ENCODE results near the gene FLVCR2. TPM values are rescaled to one million over a fixed set of nuclear protein-coding genes. Genes with fewer than 3 reads are reported as not detected.
A peak's percentile ranks its signal among the peaks of the same experiment; 100 is the strongest.

The FLVCR2 gene
- total RNA-seq, 2 donors from 2014 or later = 6.2 to 8.9 TPM

DNA sequence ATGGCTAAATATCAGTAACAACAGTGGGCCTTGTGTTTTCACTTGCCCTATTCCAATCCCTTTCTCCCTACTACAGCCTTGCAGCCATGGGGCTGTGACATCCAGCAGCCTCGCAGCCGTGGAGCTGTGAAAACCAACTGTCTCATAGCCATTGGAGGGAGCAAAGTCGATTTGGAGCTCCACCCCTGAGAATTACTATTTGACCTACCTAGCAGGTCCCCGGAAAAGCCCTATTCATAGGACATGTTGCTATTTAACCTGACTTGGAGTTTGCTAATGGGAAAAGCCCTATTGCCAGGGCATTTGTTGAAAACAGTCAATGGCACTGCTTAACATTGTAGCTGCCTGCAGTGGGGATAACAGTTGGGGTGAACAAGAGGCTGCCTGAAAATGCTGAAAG is 49.0 kb downstream of the FLVCR2 start:
- Histone ChIP-seq H3K27ac (ENCODE audit: low read depth, low read length) (no peak overlapping the region), H3K9ac (ENCODE audit: extremely low read depth, low read length, poor library complexity, severe bottlenecking) (no peak overlapping the region), H3K27me3 (ENCODE audit: control insufficient read depth, insufficient read depth, low read length, poor library complexity, severe bottlenecking) (no peaks in the 10 kb centered on the region), H3K4me3 (ENCODE audit: low read length) (no peak overlapping the region), H3K4me1 (ENCODE audit: control insufficient read depth, insufficient read depth, low read length) (peaks cover 2% of the 10 kb centered on the region), H3K36me3 (ENCODE audit: control insufficient read depth, insufficient read depth, low read length) (peaks cover 16% of the 10 kb centered on the region), H3K9me3 (ENCODE audit: control insufficient read depth, low read length) (no peaks in the 10 kb centered on the region)
- Mint-ChIP-seq H3K27me3 (ENCODE audit: insufficient read depth) (no peaks in the 10 kb centered on the region), H3K9me3 (no peaks in the 10 kb centered on the region), H3K4me3 (no peak overlapping the region), H3K27ac (no peak overlapping the region), H3K36me3 (ENCODE audit: low read depth) (peaks cover 7% of the 10 kb centered on the region), H3K4me1 (peaks cover 27% of the 10 kb centered on the region)
- 90 to 95% methylated on average over 4 of the region's 4 CpGs for WGBS, 2 experiments (ENCODE audit: insufficient coverage in 1 of 2, insufficient read length in 1 of 2)
- no peak for DNase-seq
- TF ChIP-seq, protein P1, sequence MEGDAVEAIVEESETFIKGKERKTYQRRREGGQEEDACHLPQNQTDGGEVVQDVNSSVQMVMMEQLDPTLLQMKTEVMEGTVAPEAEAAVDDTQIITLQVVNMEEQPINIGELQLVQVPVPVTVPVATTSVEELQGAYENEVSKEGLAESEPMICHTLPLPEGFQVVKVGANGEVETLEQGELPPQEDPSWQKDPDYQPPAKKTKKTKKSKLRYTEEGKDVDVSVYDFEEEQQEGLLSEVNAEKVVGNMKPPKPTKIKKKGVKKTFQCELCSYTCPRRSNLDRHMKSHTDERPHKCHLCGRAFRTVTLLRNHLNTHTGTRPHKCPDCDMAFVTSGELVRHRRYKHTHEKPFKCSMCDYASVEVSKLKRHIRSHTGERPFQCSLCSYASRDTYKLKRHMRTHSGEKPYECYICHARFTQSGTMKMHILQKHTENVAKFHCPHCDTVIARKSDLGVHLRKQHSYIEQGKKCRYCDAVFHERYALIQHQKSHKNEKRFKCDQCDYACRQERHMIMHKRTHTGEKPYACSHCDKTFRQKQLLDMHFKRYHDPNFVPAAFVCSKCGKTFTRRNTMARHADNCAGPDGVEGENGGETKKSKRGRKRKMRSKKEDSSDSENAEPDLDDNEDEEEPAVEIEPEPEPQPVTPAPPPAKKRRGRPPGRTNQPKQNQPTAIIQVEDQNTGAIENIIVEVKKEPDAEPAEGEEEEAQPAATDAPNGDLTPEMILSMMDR (conservative IDR thresholded peaks at IDR 0.05) = no peak

DNA sequence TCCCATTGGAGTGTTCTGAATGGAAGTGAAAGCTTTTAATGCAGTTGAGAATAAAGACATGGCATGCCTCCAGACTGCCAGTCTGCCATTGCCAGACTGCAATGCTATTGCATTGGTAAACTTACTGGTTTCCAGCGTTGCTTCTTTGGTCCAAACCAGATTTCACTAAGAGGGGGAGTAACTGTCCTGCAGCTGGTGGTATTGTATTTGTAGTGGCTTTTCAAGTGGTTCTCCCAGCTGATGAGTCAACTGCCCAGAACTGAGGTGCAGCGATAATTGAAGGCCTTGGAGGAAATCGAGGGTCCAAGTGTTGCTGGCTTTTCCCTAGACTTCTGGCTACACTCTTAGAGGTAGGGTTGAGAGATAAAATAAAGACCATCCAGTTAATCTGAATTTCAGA is 50.4 kb downstream of the FLVCR2 start:
- 90 to 95% methylated on average over 2 to 3 of the region's 3 CpGs for WGBS, 2 experiments (ENCODE audit: insufficient coverage in 1 of 2, insufficient read length in 1 of 2)
- Mint-ChIP-seq H3K27me3 (ENCODE audit: insufficient read depth) (no peaks in the 10 kb centered on the region), H3K36me3 (ENCODE audit: low read depth) (peaks cover 7% of the 10 kb centered on the region), H3K4me3 (no peak overlapping the region), H3K4me1 (peaks cover 22% of the 10 kb centered on the region), H3K27ac (no peak overlapping the region), H3K9me3 (no peaks in the 10 kb centered on the region)
- Histone ChIP-seq H3K9ac (ENCODE audit: extremely low read depth, low read length, poor library complexity, severe bottlenecking) (no peak overlapping the region), H3K36me3 (ENCODE audit: control insufficient read depth, insufficient read depth, low read length) (peaks cover 16% of the 10 kb centered on the region), H3K27me3 (ENCODE audit: control insufficient read depth, insufficient read depth, low read length, poor library complexity, severe bottlenecking) (no peaks in the 10 kb centered on the region), H3K4me1 (ENCODE audit: control insufficient read depth, insufficient read depth, low read length) (peaks cover 2% of the 10 kb centered on the region), H3K9me3 (ENCODE audit: control insufficient read depth, low read length) (no peaks in the 10 kb centered on the region), H3K27ac (ENCODE audit: low read depth, low read length) (no peak overlapping the region), H3K4me3 (ENCODE audit: low read length) (no peak overlapping the region)
- no peak for DNase-seq
- TF ChIP-seq, protein P1 (conservative IDR thresholded peaks at IDR 0.05) = no peak

DNA sequence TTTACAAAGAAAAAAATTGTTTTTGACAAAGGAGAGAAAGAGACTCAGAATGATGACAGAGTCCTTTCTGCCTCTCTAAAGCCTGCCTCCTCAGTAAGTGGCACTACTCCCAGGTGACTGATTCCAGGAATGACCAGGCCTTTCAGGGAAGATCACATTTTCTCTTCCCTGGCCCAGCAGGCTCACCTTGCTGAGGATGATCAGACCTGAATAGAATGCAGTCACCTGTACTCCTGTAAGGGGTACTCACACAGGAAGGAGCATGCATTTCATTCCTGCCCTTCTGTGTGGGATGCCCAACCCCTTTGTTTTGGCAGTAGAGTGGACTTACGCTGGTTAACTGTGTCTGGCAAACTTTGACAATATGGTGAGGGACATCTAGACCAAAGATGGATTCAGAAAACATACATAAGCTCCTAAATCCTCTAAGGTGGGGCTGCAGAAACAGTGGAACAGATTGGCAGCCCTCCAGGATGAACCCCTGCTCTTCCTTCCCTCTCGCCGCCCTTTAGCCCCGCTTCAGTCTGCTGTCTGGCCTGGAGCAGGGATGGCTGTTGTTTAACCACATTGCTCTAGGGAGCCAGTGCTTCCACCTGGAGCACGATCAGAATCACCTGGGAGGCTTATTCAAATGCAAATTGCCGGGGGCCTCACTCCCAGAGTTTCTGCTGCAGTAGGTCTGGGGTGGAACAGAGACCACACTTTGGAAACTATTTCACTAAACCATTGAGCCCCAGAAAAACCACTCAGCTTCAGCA is 52.5 kb downstream of the FLVCR2 start:
- no peaks in the 10 kb centered on the region for H3K9me3 ChIP-seq (ENCODE audit: control insufficient read depth, low read length)
- DNase-seq = peak; percentile 87
- TF ChIP-seq, protein P1 (conservative IDR thresholded peaks at IDR 0.05) = no peak
- H3K36me3 ChIP-seq (ENCODE audit: control insufficient read depth, insufficient read depth, low read length) = peaks cover 11% of the 10 kb centered on the region
- Mint-ChIP-seq H3K36me3 (ENCODE audit: low read depth) (peaks cover 14% of the 10 kb centered on the region), H3K27ac (peak overlapping the region; percentile 92), H3K4me1 (peaks cover 22% of the 10 kb centered on the region), H3K27me3 (ENCODE audit: insufficient read depth) (no peaks in the 10 kb centered on the region), H3K4me3 (peak overlapping the region; percentile 21), H3K9me3 (no peaks in the 10 kb centered on the region)
- H3K4me3 ChIP-seq (ENCODE audit: low read length) = no peak overlapping the region
- H3K27ac ChIP-seq (ENCODE audit: low read depth, low read length) = no peak overlapping the region
- no peaks in the 10 kb centered on the region for H3K27me3 ChIP-seq (ENCODE audit: control insufficient read depth, insufficient read depth, low read length, poor library complexity, severe bottlenecking)
- H3K9ac ChIP-seq (ENCODE audit: extremely low read depth, low read length, poor library complexity, severe bottlenecking) = no peak overlapping the region
- WGBS, 2 experiments (ENCODE audit: insufficient coverage in 1 of 2, insufficient read length in 1 of 2) = 75 to 82% methylated on average over 6 of the region's 6 CpGs
- H3K4me1 ChIP-seq (ENCODE audit: control insufficient read depth, insufficient read depth, low read length) = peaks cover 2% of the 10 kb centered on the region

Measured in endodermal cell (in vitro differentiated cells).